GM13977 (cell line): Measurements from ENCODE around the gene ZNF77.
"Not testable (repeated sequence)": the region's sequence is repeated elsewhere in the genome, so short reads cannot be mapped to it uniquely, and the experiment has no call there.

Experiments
- DNase-seq: peaks from one replicate; pipeline ENCODE4 v3.0.0; 2012; ENCODE audit warnings: low spot score
- in situ Hi-C: fragments of 300-500 bp; cut with MboI; formaldehyde crosslinking; loops from one replicate; pipeline ENCODE4 v1.12.0; 2022; ENCODE audit warnings: low sequenced_read_pairs, low pct_unique_long_range_greater_than_20kb, mixed read lengths, inconsistent platforms; ENCODE audit not compliant: unreplicated experiment
- TF ChIP-seq, protein P1 (sequence below): IDR thresholded peaks from 2 replicates; pipeline ENCODE4 v1.5.1; 2012; ENCODE audit warnings: mild to moderate bottlenecking, control low read depth; ENCODE audit not compliant: insufficient read depth; ENCODE audit errors: extremely low read depth, missing control alignments

Gene ZNF77

DNA sequence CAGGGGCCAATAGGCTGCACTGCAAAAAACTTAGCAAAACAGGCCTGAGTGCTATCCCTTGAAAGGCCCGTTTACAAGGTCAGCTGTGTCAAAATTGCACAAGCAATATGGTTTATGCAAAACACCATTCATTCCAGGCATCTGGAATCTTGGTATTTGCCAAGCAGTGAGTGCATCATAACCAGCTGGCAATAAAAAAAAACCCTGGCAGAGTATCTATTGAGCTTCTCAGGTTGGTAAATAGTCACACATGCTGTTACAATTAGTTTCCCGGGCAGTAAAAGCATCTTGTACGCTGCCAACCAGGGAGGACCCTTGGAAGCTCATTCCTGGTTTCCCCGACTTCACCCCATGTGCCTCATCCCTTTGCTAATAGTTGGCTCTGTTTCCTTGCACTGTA is 21.3 kb downstream of the ZNF77 start:
- no peak for DNase-seq
- in situ Hi-C loops, result no loop called here
- TF ChIP-seq, protein P1, sequence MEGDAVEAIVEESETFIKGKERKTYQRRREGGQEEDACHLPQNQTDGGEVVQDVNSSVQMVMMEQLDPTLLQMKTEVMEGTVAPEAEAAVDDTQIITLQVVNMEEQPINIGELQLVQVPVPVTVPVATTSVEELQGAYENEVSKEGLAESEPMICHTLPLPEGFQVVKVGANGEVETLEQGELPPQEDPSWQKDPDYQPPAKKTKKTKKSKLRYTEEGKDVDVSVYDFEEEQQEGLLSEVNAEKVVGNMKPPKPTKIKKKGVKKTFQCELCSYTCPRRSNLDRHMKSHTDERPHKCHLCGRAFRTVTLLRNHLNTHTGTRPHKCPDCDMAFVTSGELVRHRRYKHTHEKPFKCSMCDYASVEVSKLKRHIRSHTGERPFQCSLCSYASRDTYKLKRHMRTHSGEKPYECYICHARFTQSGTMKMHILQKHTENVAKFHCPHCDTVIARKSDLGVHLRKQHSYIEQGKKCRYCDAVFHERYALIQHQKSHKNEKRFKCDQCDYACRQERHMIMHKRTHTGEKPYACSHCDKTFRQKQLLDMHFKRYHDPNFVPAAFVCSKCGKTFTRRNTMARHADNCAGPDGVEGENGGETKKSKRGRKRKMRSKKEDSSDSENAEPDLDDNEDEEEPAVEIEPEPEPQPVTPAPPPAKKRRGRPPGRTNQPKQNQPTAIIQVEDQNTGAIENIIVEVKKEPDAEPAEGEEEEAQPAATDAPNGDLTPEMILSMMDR, result no peak

DNA sequence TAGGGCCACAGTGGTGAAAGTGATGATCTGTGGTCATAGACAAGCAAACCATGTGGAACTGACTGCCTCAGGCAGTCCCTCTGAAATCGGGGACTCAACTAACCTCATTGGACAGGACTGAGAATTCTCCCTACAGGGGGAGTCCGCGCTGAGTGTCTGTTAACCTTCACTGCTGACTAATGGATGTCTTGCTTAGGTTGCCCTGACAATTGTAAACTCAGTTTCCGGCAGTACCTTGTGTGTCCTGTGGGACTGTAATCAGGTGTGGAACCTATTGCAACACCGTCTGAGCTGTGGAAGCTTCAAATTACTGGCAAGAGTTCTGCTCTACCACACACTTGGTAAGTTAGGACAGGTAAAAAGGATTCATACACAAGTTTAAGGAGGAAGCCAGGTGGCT is 21.8 kb downstream of the ZNF77 start:
- DNase-seq, result no peak
- in situ Hi-C loops, result no loop called here
- TF ChIP-seq, protein P1, result no peak

DNA sequence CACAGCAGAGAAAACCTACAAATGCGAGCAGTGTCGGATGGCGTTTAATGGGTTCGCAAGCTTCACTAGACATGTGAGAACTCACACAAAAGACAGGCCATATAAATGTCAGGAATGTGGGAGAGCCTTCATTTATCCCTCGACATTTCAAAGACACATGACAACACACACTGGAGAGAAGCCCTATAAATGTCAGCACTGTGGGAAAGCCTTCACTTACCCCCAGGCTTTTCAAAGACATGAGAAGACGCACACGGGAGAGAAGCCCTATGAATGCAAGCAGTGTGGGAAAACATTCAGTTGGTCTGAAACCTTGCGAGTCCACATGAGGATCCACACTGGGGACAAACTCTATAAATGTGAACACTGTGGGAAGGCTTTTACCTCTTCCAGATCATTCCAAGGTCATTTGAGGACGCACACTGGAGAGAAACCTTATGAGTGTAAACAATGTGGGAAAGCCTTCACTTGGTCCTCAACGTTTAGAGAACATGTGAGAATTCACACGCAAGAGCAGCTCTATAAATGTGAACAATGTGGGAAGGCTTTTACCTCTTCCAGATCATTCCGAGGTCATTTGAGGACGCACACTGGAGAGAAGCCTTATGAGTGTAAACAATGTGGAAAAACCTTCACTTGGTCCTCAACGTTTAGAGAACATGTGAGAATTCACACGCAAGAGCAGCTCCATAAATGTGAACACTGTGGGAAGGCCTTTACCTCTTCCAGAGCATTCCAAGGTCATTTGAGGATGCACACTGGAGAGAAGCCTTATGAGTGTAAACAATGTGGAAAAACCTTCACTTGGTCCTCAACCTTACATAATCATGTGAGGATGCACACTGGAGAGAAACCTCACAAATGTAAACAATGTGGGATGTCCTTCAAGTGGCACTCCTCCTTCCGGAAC is 27.2 kb downstream of the ZNF77 start:
- no peak for DNase-seq
- in situ Hi-C loops, result no loop called here
- TF ChIP-seq, protein P1, result no peak

GRCh38 chr19:2912306-2912705 is 32.5 kb downstream of the ZNF77 start:
- TF ChIP-seq, protein P1, result no peak
- in situ Hi-C loops, result no loop called here
- DNase-seq, result no peak

GRCh38 chr19:2906631-2907195 is 38.1 kb downstream of the ZNF77 start:
- DNase-seq, result no peak
- in situ Hi-C loops, result no loop called here
- TF ChIP-seq, protein P1, result no peak

DNA sequence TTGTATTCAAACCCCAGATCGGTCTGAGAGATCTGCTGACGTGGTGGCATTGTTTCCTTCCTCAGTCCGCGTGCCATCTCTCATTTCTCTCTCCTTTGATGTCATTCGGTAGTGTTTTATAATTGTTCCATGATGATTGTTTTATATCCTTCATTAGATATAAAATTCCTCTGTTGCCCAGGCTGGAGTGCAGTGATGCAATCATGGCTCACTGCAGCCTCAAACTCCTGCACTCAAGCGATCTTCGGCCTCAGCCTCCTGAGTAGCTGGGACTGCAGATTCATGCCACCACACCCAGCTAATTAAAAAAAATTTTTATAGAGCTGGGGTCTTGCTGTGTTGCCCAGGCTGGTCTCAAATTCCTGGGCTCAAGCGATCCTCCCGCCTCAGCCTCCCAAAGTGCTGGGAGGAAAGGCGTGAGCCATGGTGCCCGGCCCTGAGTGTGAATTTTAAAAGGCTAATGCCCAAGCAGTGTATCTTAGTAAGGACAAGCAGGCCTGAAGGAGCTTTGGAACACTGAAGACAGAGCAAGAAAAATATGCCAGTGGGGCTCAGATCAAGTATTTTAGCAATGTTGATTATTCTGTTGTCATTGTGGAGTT is 38.8 kb downstream of the ZNF77 start:
- TF ChIP-seq, protein P1, result no peak
- DNase-seq, result no peak
- in situ Hi-C loops, result no loop called here

DNA sequence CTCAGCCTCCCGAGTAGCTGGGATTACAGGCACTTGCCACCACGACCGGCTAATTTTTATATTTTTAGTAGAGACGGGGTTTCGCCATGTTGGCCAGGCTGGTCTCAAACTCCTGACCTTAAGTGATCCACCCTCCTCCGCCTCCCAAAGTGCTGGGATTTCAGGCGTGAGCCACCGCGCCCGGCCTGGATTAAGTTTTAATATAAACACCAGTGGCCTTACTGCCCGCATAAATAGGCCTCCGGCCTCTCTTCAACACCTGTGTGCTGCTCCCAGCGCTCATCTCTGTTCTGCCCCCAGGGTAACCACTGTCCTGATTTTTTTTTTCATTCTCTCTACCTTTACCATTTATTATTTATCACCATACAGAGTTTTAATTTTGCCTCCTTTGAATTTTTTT is 41.4 kb downstream of the ZNF77 start:
- in situ Hi-C loops, result not testable (repeated sequence)

More for the DNA sequence above, 41.4 kb downstream of the ZNF77 start:
- not testable (repeated sequence) for DNase-seq
